Putamen (tissue), 1 donor: Measurements from ENCODE around the gene SIL1.
"Not testable (repeated sequence)": the region's sequence is repeated elsewhere in the genome, so short reads cannot be mapped to it uniquely, and the experiment has no call there.

ENCODE experiments used
- DNase-seq: peaks from one replicate; pipeline ENCODE4 v3.0.0-alpha.2; 2016; ENCODE audit warnings: low spot score

Gene SIL1

GRCh38 chr5:139138809-139139208 is 59.4 kb downstream of the SIL1 start:
- DNase-seq: peak; percentile 57

- no peak for DNase-seq
These were observed 60.1 kb downstream of the SIL1 start for GRCh38 chr5:139138109-139138508.

- no peak for DNase-seq
These were observed 60.5 kb downstream of the SIL1 start for GRCh38 chr5:139137697-139138096.

GRCh38 chr5:139134906-139135305 is 63.3 kb downstream of the SIL1 start:
- DNase-seq: no peak

GRCh38 chr5:139133282-139133681 is 64.9 kb downstream of the SIL1 start:
- no peak for DNase-seq

GRCh38 chr5:139132515-139132914 is 65.7 kb downstream of the SIL1 start:
- DNase-seq: no peak

- no peak for DNase-seq
These were observed 66.2 kb downstream of the SIL1 start for GRCh38 chr5:139131921-139132432.

- peak; percentile 71 for DNase-seq
These were observed 66.7 kb downstream of the SIL1 start for GRCh38 chr5:139131465-139131864.

- DNase-seq: no peak
These were observed 67.1 kb downstream of the SIL1 start for GRCh38 chr5:139131062-139131461.

- no peak for DNase-seq
These were observed 68.0 kb downstream of the SIL1 start for GRCh38 chr5:139130214-139130613.

- DNase-seq: no peak
These were observed 71.5 kb downstream of the SIL1 start for GRCh38 chr5:139126711-139127111.

GRCh38 chr5:139125991-139126390 is 72.2 kb downstream of the SIL1 start:
- no peak for DNase-seq

GRCh38 chr5:139124774-139125520 is 73.2 kb downstream of the SIL1 start:
- no peak for DNase-seq

GRCh38 chr5:139121120-139121519 is 77.0 kb downstream of the SIL1 start:
- DNase-seq: no peak

GRCh38 chr5:139120521-139120920 is 77.6 kb downstream of the SIL1 start:
- DNase-seq: peak; percentile 71

- no peak for DNase-seq
These were observed 79.4 kb downstream of the SIL1 start for GRCh38 chr5:139118804-139119203.

- no peak for DNase-seq
These were observed 80.8 kb downstream of the SIL1 start for GRCh38 chr5:139117342-139117884.

GRCh38 chr5:139116100-139116655 is 82.0 kb downstream of the SIL1 start:
- no peak for DNase-seq

- DNase-seq: no peak
These were observed 84.3 kb downstream of the SIL1 start for GRCh38 chr5:139113892-139114291.

GRCh38 chr5:139112362-139112761 is 85.8 kb downstream of the SIL1 start:
- DNase-seq: not testable (repeated sequence)

GRCh38 chr5:139110526-139111168 is 87.5 kb downstream of the SIL1 start:
- DNase-seq: no peak

GRCh38 chr5:139108063-139108824 is 89.9 kb downstream of the SIL1 start:
- no peak for DNase-seq
